T1000 (cell line): Measurements from ENCODE around the gene PPP1R12B.
"Not testable (repeated sequence)": the region's sequence is repeated elsewhere in the genome, so short reads cannot be mapped to it uniquely, and the experiment has no call there.

ENCODE experiments used
- DNase-seq: peaks from one replicate; lab custom pipeline; 2025; ENCODE audit warnings: mixed read lengths; lab: John Stamatoyannopoulos, UW

The PPP1R12B gene

GRCh38 chr1:202483362-202483761 lies 134.9 kb downstream of the PPP1R12B start:
- not testable (repeated sequence) for DNase-seq

GRCh38 chr1:202484032-202484431 lies 135.5 kb downstream of the PPP1R12B start:
- not testable (repeated sequence) for DNase-seq

- not testable (repeated sequence) for DNase-seq
Observed at GRCh38 chr1:202484820-202485219, 136.3 kb downstream of the PPP1R12B start.

GRCh38 chr1:202488178-202488649 lies 139.7 kb downstream of the PPP1R12B start:
- not testable (repeated sequence) for DNase-seq

GRCh38 chr1:202489101-202489500 lies 140.6 kb downstream of the PPP1R12B start:
- DNase-seq = not testable (repeated sequence)

- DNase-seq = not testable (repeated sequence)
Observed at GRCh38 chr1:202493112-202493511, 144.6 kb downstream of the PPP1R12B start.

- no peak for DNase-seq
Observed at GRCh38 chr1:202498542-202498941, 150.0 kb downstream of the PPP1R12B start.

GRCh38 chr1:202499997-202500396 lies 151.5 kb downstream of the PPP1R12B start:
- DNase-seq = not testable (repeated sequence)

GRCh38 chr1:202501281-202501680 lies 152.8 kb downstream of the PPP1R12B start:
- no peak for DNase-seq

GRCh38 chr1:202505356-202505755 lies 156.9 kb downstream of the PPP1R12B start:
- DNase-seq = no peak

- not testable (repeated sequence) for DNase-seq
Observed at GRCh38 chr1:202505880-202506575, 157.5 kb downstream of the PPP1R12B start.

- DNase-seq = not testable (repeated sequence)
Observed at GRCh38 chr1:202508863-202509262, 160.4 kb downstream of the PPP1R12B start.

- DNase-seq = not testable (repeated sequence)
Observed at GRCh38 chr1:202513875-202514274, 165.4 kb downstream of the PPP1R12B start.

GRCh38 chr1:202516434-202516877 lies 168.0 kb downstream of the PPP1R12B start:
- DNase-seq = no peak

GRCh38 chr1:202517146-202517545 lies 168.6 kb downstream of the PPP1R12B start:
- not testable (repeated sequence) for DNase-seq

GRCh38 chr1:202518180-202518579 lies 169.7 kb downstream of the PPP1R12B start:
- not testable (repeated sequence) for DNase-seq

GRCh38 chr1:202518905-202519304 lies 170.4 kb downstream of the PPP1R12B start:
- not testable (repeated sequence) for DNase-seq

- not testable (repeated sequence) for DNase-seq
Observed at GRCh38 chr1:202520129-202520856, 171.8 kb downstream of the PPP1R12B start.

GRCh38 chr1:202520857-202521216 lies 172.3 kb downstream of the PPP1R12B start:
- not testable (repeated sequence) for DNase-seq

GRCh38 chr1:202521484-202521883 lies 173.0 kb downstream of the PPP1R12B start:
- not testable (repeated sequence) for DNase-seq

- no peak for DNase-seq
Observed at GRCh38 chr1:202521886-202522285, 173.4 kb downstream of the PPP1R12B start.

GRCh38 chr1:202526056-202526455 lies 177.6 kb downstream of the PPP1R12B start:
- not testable (repeated sequence) for DNase-seq
